K562 (cell line): ENCODE measurements around the gene PDLIM4. TPM values are rescaled to one million over a fixed set of nuclear protein-coding genes. Genes with fewer than 3 reads are reported as not detected.

Experiments
- ATAC-seq: fragments of 200-7000 bp; cut with Tn5 transposase; 3 replicates; pipeline ENCODE4 v1.9.1; 2020; ENCODE audit warnings: moderate library complexity
- BruUV-seq: library from RNA; stranded (reverse); fragments of 400-500 nt; replicated peaks from 2 replicates; lab custom pipeline; 2021; lab: Mats Ljungman, UMichigan
- CTCF ChIA-PET: fragments of 300-600 bp; formaldehyde crosslinking; extraction: SDS; loops from one replicate; lab custom pipeline; 2021; ENCODE audit warnings: low intra/inter-chr PET ratio; lab: Yijun Ruan, JAX
- POLR2A ChIA-PET: fragments of 300-600, 350-650 bp; sonication (Branson Sonifier 250); formaldehyde crosslinking; extraction: SDS; loops from one replicate; lab custom pipeline; 2021; ENCODE audit warnings: antibody characterized with exemption, inconsistent platforms; lab: Yijun Ruan, JAX
- DNase-seq, 4 experiments: peaks; one replicate each; pipeline versions ENCODE4 v3.0.0 to v3.0.0-alpha.2; 2011 to 2018; ENCODE audit warnings: low spot score in 3 of 4, mixed read lengths in 3 of 4; ENCODE audit errors: extremely low read depth in 1 of 4
- FAIRE-seq: peaks from 2 replicates; lab custom pipeline; 2011; peaks lifted over from hg19 to GRCh38; lab: Jason Lieb, UNC
- H2AFZ ChIP-seq: 2 replicates; pipeline ENCODE4 v1.6.0; 2011; ENCODE audit warnings: low read depth, low read length, control low read depth, inconsistent platforms
- H3K27ac ChIP-seq: fragments of 200-600 bp; 3 replicates; pipeline ENCODE4 v1.8.0; 2011; ENCODE audit warnings: low read depth, mild to moderate bottlenecking, control low read depth, inconsistent platforms, low read length, moderate library complexity, mixed read lengths; ENCODE audit errors: extremely low read depth
- H3K27me3 ChIP-seq, 2 experiments: fragments of 300-600 bp in 1 of 2; 2 replicates in 1 of 2; 3 replicates in 1 of 2; pipeline versions ENCODE4 v1.6.0 to v1.8.0; 2011; ENCODE audit warnings: inconsistent platforms in 2 of 2, low read length in 2 of 2, mild to moderate bottlenecking in 1 of 2, mixed read lengths in 1 of 2, moderate library complexity in 1 of 2; ENCODE audit not compliant: control insufficient read depth in 2 of 2, insufficient read depth in 2 of 2
- H3K36me3 ChIP-seq: fragments of 300-600 bp; 3 replicates; pipeline ENCODE4 v1.8.0; 2011; ENCODE audit warnings: mild to moderate bottlenecking, low read length, inconsistent platforms; ENCODE audit not compliant: control insufficient read depth, insufficient read depth
- H3K4me1 ChIP-seq, 2 experiments: fragments of 200-600 bp in 1 of 2; replicated peaks in 1 of 2; 2 replicates in 1 of 2; 3 replicates in 1 of 2; pipeline versions ENCODE4 v1.5.1 to v1.8.0; 2011; ENCODE audit warnings: inconsistent platforms in 2 of 2, low read length in 2 of 2, mild to moderate bottlenecking in 1 of 2, mixed read lengths in 1 of 2, moderate library complexity in 1 of 2; ENCODE audit not compliant: control insufficient read depth in 2 of 2, insufficient read depth in 2 of 2
- H3K4me2 ChIP-seq: 2 replicates; pipeline ENCODE4 v1.6.1; 2011; ENCODE audit warnings: low read length, control low read depth, inconsistent platforms, mixed read lengths; ENCODE audit not compliant: insufficient read depth
- H3K4me3 ChIP-seq: fragments of 200-600 bp; sonication (generic), shearing (Covaris generic); 2 replicates; pipeline ENCODE4 v1.5.1; 2016; ENCODE audit warnings: control low read depth, inconsistent platforms
- H3K79me2 ChIP-seq: fragments of 200-600 bp; 3 replicates; pipeline ENCODE4 v1.8.0; 2011; ENCODE audit warnings: low read length, inconsistent platforms; ENCODE audit not compliant: control insufficient read depth, insufficient read depth
- H3K9ac ChIP-seq, 2 experiments: 2 replicates each; pipeline versions ENCODE4 v1.6.0 to v1.6.1; 2011; ENCODE audit warnings: low read depth in 2 of 2, low read length in 2 of 2, control low read depth in 1 of 2, inconsistent platforms in 1 of 2, mild to moderate bottlenecking in 1 of 2, mixed read lengths in 1 of 2; ENCODE audit not compliant: insufficient read depth in 1 of 2
- H3K9me1 ChIP-seq: one replicate; pipeline ENCODE4 v1.6.0; 2011; ENCODE audit warnings: inconsistent platforms, mild to moderate bottlenecking, low read length, moderate library complexity; ENCODE audit not compliant: control insufficient read depth, insufficient read depth
- H3K9me3 ChIP-seq: replicated peaks from 2 replicates; pipeline ENCODE4 v1.5.1; 2011; ENCODE audit warnings: low read depth, low read length, inconsistent platforms; ENCODE audit not compliant: control insufficient read depth, insufficient read depth
- H4K20me1 ChIP-seq: replicated peaks from 2 replicates; pipeline ENCODE4 v1.6.1; 2011; ENCODE audit warnings: low read length, inconsistent platforms, mixed read lengths; ENCODE audit not compliant: control insufficient read depth, insufficient read depth
- BRF2 ChIP-seq: IDR thresholded peaks from 3 replicates; pipeline ENCODE4 v1.6.1; 2011; ENCODE audit warnings: borderline replicate concordance, mild to moderate bottlenecking; ENCODE audit not compliant: insufficient read length, insufficient read depth
- FOXJ3 ChIP-seq: sonication (generic); formaldehyde crosslinking; IDR thresholded peaks from 2 replicates; pipeline ENCODE4 v1.4.0; 2020; ENCODE audit warnings: mild to moderate bottlenecking, missing genetic modification reagents
- MBD1 ChIP-seq: fragments of 250-450 bp; sonication (Bioruptor Pico); IDR thresholded peaks from 2 replicates; pipeline ENCODE4 v1.8.0; 2022; ENCODE audit warnings: inconsistent platforms
- NRF1 ChIP-seq, 2 experiments: fragments of 450-650 bp; IDR thresholded peaks in 1 of 2; conservative IDR thresholded peaks in 1 of 2; 2 replicates each; pipeline ENCODE4 v1.6.1; 2014; ENCODE audit warnings: mild to moderate bottlenecking in 2 of 2
- PHTF2 ChIP-seq: fragments of 250-450 bp; sonication (Bioruptor Pico); IDR thresholded peaks from 2 replicates; pipeline ENCODE4 v1.5.0; 2021; ENCODE audit warnings: mild to moderate bottlenecking
- POLR2A ChIP-seq: fragments of 450-650 bp; conservative IDR thresholded peaks from 2 replicates; pipeline ENCODE4 v1.6.1; 2016
- ZFX ChIP-seq: sonication (generic); formaldehyde crosslinking; IDR thresholded peaks from 2 replicates; pipeline ENCODE4 v1.8.0; 2022; ENCODE audit warnings: mild to moderate bottlenecking, missing genetic modification reagents, moderate library complexity
- ZNF655 ChIP-seq: fragments of 250-450 bp; sonication (Bioruptor Pico); IDR thresholded peaks from 2 replicates; pipeline ENCODE4 v1.5.0; 2021
- WGBS: fragments of 100-300 bp; shearing (Covaris generic); methylation state at CpG from one replicate; pipeline ENCODE4 v1.1.6; 2016; ENCODE audit warnings: low coverage, mixed read lengths; ENCODE audit not compliant: insufficient coverage; ENCODE audit errors: missing lambda C conversion rate; 5-methylcytosine and 5-hydroxymethylcytosine counted together
- in situ Hi-C: fragments of 300-500 bp; cut with MboI; formaldehyde crosslinking; loops from 4 replicates; pipeline ENCODE4 v1.15.0; 2018; ENCODE audit warnings: inconsistent platforms, mixed read lengths
- intact Hi-C: fragments of 100-400 bp; cut with micrococcal nuclease; formaldehyde crosslinking; loops from 2 replicates; pipeline ENCODE4 v1.14.2; 2022
- polyA plus RNA-seq, 8 experiments: library from polyadenylated mRNA; depleted of rRNA in 4 of 8; stranded (reverse) in 5 of 8; unstranded in 3 of 8; fragments of >200 nt; fragmentation: Nextera tagmentation in 2 of 8; fragmentation: Illumina TruSeq in 1 of 8; extraction: Ambion mirVana in 2 of 8; extraction: Trizol in 1 of 8; gene quantifications; 2 replicates each; pipeline versions ENCODE4 v1.2.1 to v1.2.3, GENCODE V29; 2011 to 2014; ENCODE audit warnings: inconsistent platforms in 1 of 8, missing spikeins in 1 of 8
- total RNA-seq, 7 experiments: library from RNA; depleted of rRNA in 6 of 7; stranded (reverse); fragments of >200 nt in 6 of 7; fragmentation: Illumina TruSeq in 2 of 7; extraction: Trizol in 2 of 7; gene quantifications; 2 replicates each; pipeline versions ENCODE4 v1.2.1 to v1.2.3, GENCODE V29; 2011 to 2021; ENCODE audit warnings: low replicate concordance in 1 of 7

PDLIM4 gene
- total and polyA plus RNA-seq, 9 of the 15 experiments (the other 6 are each of a cell fraction or from before 2014, with no cell fraction given): 0.28 to 32.8 (median 13.1) TPM

- DNase-seq (no peak), FAIRE-seq (no peak), ATAC-seq (no peak)
- no peaks in the 10 kb centered on the region for H3K9me3 ChIP-seq
- CTCF ChIA-PET: no interaction called here
- peaks cover 24 to 38% of the 10 kb centered on the region in 2 experiments; a peak in 4 of 5 replicates for H3K4me1 ChIP-seq
- no peaks in the 10 kb centered on the region for H3K27me3 ChIP-seq
- H3K27ac ChIP-seq: no peak overlapping the region; the same call in 2 of the 3 replicates
- POLR2A ChIA-PET: interaction anchor here (0.6 to 1.7 kb wide), 5 partner anchors 13 to 197 kb away, joined by 3 to 7 read pairs (median 3); partner anchors contain the start of gene SLC22A4
- no peak overlapping the region for H3K4me3 ChIP-seq
- no TSS peak for BruUV-seq
- in situ Hi-C loops (no loop called here), intact Hi-C loops (no loop called here)
- peaks cover 21% of the 10 kb centered on the region; the same call in 2 of the 3 replicates for H3K36me3 ChIP-seq
- no peak overlapping the region for H2AFZ ChIP-seq
- no peaks in the 10 kb centered on the region for H4K20me1 ChIP-seq
- H3K79me2 ChIP-seq: peaks cover 6% of the 10 kb centered on the region; the same call in 1 of the 3 replicates
- WGBS: 54% methylated on average over 7 of the region's 8 CpGs
- no peaks in the 10 kb centered on the region for H3K9me1 ChIP-seq
- H3K4me2 ChIP-seq: no peak overlapping the region
- no peak overlapping the region for H3K9ac ChIP-seq
- TF ChIP-seq ZFX (CRISPR knock-in tag): 0 out of 2 replicates have a peak, but pooled peaks have one; percentile 14
- no peak for TF ChIP-seq POLR2A
- no peak for TF ChIP-seq ZNF655 (CRISPR knock-in tag)
- TF ChIP-seq MBD1: no peak
- TF ChIP-seq NRF1 (conservative IDR thresholded peaks at IDR 0.05 in 1 of 2, IDR thresholded peaks at IDR 0.05 in 1 of 2): 0 out of 4 replicates have a peak, but pooled peaks of 1 of the 2 experiments have one; percentile 23
- no peak for TF ChIP-seq FOXJ3 (CRISPR knock-in tag)
- TF ChIP-seq PHTF2 (CRISPR knock-in tag): no peak
- no peak for TF ChIP-seq BRF2
Measured at GRCh38 chr5:132265336-132266030, 8.0 kb downstream of the PDLIM4 start.
